Colonic mucosa (tissue), 4 donors: ENCODE data around the gene MARK3. TPM values are rescaled to one million over a fixed set of nuclear protein-coding genes. Genes with fewer than 3 reads are reported as not detected.

ENCODE experiments used
- DNase-seq: peaks from one replicate; pipeline ENCODE4 v3.0.0-alpha.2; 2020
- H3K27ac ChIP-seq: fragments of 200-600 bp; one replicate; pipeline ENCODE4 v1.8.0; 2021
- H3K27me3 ChIP-seq: fragments of 200-600 bp; one replicate; pipeline ENCODE4 v1.8.0; 2021
- H3K36me3 ChIP-seq: fragments of 200-600 bp; one replicate; pipeline ENCODE4 v1.8.0; 2021
- H3K4me1 ChIP-seq: fragments of 200-600 bp; one replicate; pipeline ENCODE4 v1.8.0; 2021; ENCODE audit warnings: mild to moderate bottlenecking
- H3K4me3 ChIP-seq: fragments of 200-600 bp; one replicate; pipeline ENCODE4 v1.8.0; 2021
- H3K9ac ChIP-seq, 2 donors: one replicate each; pipeline ENCODE4 v1.7.0; 2013; ENCODE audit warnings: control low read depth in 2 of 2, low read depth in 2 of 2, low read length in 2 of 2
- H3K9me3 ChIP-seq: fragments of 200-600 bp; one replicate; pipeline ENCODE4 v1.8.0; 2021
- CTCF ChIP-seq: fragments of 200-600 bp; IDR thresholded peaks from one replicate; pipeline ENCODE4 v1.8.0; 2022; ENCODE audit warnings: antibody characterized with exemption, mild to moderate bottlenecking
- intact Hi-C: fragments of 100-400 bp; cut with DNase I; formaldehyde crosslinking; loops from one replicate; pipeline ENCODE4 v1.14.1; 2022
- total RNA-seq, 2 donors: library from RNA; stranded (reverse); fragmentation: NEBNext Ultra II Directional in 1 of 2; extraction: Animal tissue kit (Norgen Biotek cat#: 25700) in 1 of 2; gene quantifications; one replicate each; pipeline ENCODE4 v1.2.1, GENCODE V29; 2021
- donor health status: healthy.
- donor health status: DM: no; HTN: no; CAD: no.
- donor health status: DM: no; HTN: no; CAD: no.

Gene MARK3
- total RNA-seq, 2 donors from 2014 or later = 52.5 to 63.6 TPM

- Histone ChIP-seq H3K27me3 (no peaks in the 10 kb centered on the region), H3K4me3 (no peak overlapping the region), H3K9me3 (no peaks in the 10 kb centered on the region), H3K27ac (no peak overlapping the region), H3K9ac (no peak overlapping the region), H3K4me1 (no peaks in the 10 kb centered on the region), H3K36me3 (peaks cover 6% of the 10 kb centered on the region)
- intact Hi-C loops = no loop called here
- no peak for TF ChIP-seq CTCF
- no peak for DNase-seq
These were observed 38.0 kb upstream of the MARK3 start for GRCh38 chr14:103347091-103347815.

- Histone ChIP-seq H3K36me3 (no peaks in the 10 kb centered on the region), H3K9me3 (no peaks in the 10 kb centered on the region), H3K27ac (no peak overlapping the region), H3K27me3 (no peaks in the 10 kb centered on the region), H3K4me1 (no peaks in the 10 kb centered on the region), H3K9ac (no peak overlapping the region), H3K4me3 (no peak overlapping the region)
- DNase-seq = no peak
- no peak for TF ChIP-seq CTCF
- intact Hi-C loops = no loop called here
These were observed 37.1 kb upstream of the MARK3 start for GRCh38 chr14:103348154-103348553.

- Histone ChIP-seq H3K36me3 (no peaks in the 10 kb centered on the region), H3K9ac (no peak overlapping the region), H3K9me3 (no peaks in the 10 kb centered on the region), H3K27me3 (no peaks in the 10 kb centered on the region), H3K4me1 (no peaks in the 10 kb centered on the region), H3K4me3 (no peak overlapping the region), H3K27ac (no peak overlapping the region)
- no peak for DNase-seq
- TF ChIP-seq CTCF = no peak
- intact Hi-C loops = no loop called here
These were observed 35.2 kb upstream of the MARK3 start for GRCh38 chr14:103349982-103350381.

GRCh38 chr14:103353362-103353761, 31.9 kb upstream of the MARK3 start:
- DNase-seq = no peak
- H3K9ac ChIP-seq = no peak overlapping the region
- intact Hi-C loops = no loop called here
- H3K4me3 ChIP-seq = no peak overlapping the region
- no peaks in the 10 kb centered on the region for H3K27me3 ChIP-seq
- H3K9me3 ChIP-seq = no peaks in the 10 kb centered on the region
- H3K36me3 ChIP-seq = no peaks in the 10 kb centered on the region
- H3K27ac ChIP-seq = no peak overlapping the region
- no peak for TF ChIP-seq CTCF
- no peaks in the 10 kb centered on the region for H3K4me1 ChIP-seq

- H3K4me3 ChIP-seq = no peak overlapping the region
- H3K4me1 ChIP-seq = no peaks in the 10 kb centered on the region
- H3K9ac ChIP-seq = no peak overlapping the region
- intact Hi-C loops = no loop called here
- H3K27me3 ChIP-seq = no peaks in the 10 kb centered on the region
- no peak overlapping the region for H3K27ac ChIP-seq
- DNase-seq = no peak
- TF ChIP-seq CTCF = no peak
- H3K36me3 ChIP-seq = no peaks in the 10 kb centered on the region
- H3K9me3 ChIP-seq = no peaks in the 10 kb centered on the region
These were observed 31.1 kb upstream of the MARK3 start for GRCh38 chr14:103354141-103354540.
